SK-N-SH treated with all-trans-retinoic acid at 6 μM for 48 hours (cell line): ENCODE results near the gene MYO5C.

ENCODE experiments used
- ATAC-seq: fragments of 200-7000 bp; cut with Tn5 transposase; 3 replicates; pipeline ENCODE4 v1.9.1; 2020; ENCODE audit warnings: mild to moderate bottlenecking, moderate library complexity
- ARNTL ChIP-seq: fragments of 450-650 bp; formaldehyde crosslinking; IDR thresholded peaks from 2 replicates; pipeline ENCODE4 v1.5.0; 2020; ENCODE audit warnings: low read depth, mild to moderate bottlenecking, moderate library complexity, borderline replicate concordance
- BACH2 ChIP-seq: fragments of 250-450 bp; sonication (Bioruptor Pico); IDR thresholded peaks from 2 replicates; pipeline ENCODE4 v1.9.0; 2021; ENCODE audit warnings: mild to moderate bottlenecking, borderline replicate concordance
- CSDC2 ChIP-seq: fragments of 250-450 bp; sonication (Bioruptor Pico); IDR thresholded peaks from 2 replicates; pipeline ENCODE4 v1.5.0; 2020; ENCODE audit warnings: mild to moderate bottlenecking, moderate library complexity
- ESRRG ChIP-seq: fragments of 250-450 bp; sonication (Bioruptor Pico); IDR thresholded peaks from 2 replicates; pipeline ENCODE4 v1.6.1; 2021; ENCODE audit warnings: mild to moderate bottlenecking
- GLIS3 ChIP-seq: fragments of 250-450 bp; sonication (Bioruptor Pico); IDR thresholded peaks from 2 replicates; pipeline ENCODE4 v1.5.0; 2020; ENCODE audit warnings: mild to moderate bottlenecking, moderate library complexity
- ISL1 ChIP-seq: fragments of 250-450 bp; sonication (Bioruptor Pico); IDR thresholded peaks from 2 replicates; pipeline ENCODE4 v2.1.2; 2022; ENCODE audit warnings: mild to moderate bottlenecking, moderate library complexity
- POU6F1 ChIP-seq: fragments of 250-450 bp; sonication (Bioruptor Pico); IDR thresholded peaks from 2 replicates; pipeline ENCODE4 v1.8.0; 2021; ENCODE audit warnings: low read depth, mild to moderate bottlenecking, moderate library complexity, borderline replicate concordance
- PPARA ChIP-seq: fragments of 250-450 bp; sonication (Bioruptor Pico); IDR thresholded peaks from 2 replicates; pipeline ENCODE4 v1.5.0; 2020; ENCODE audit warnings: mild to moderate bottlenecking, borderline replicate concordance
- RARB ChIP-seq: fragments of 250-450 bp; sonication (Bioruptor Pico); IDR thresholded peaks from 2 replicates; pipeline ENCODE4 v1.8.0; 2021; ENCODE audit warnings: mild to moderate bottlenecking, moderate library complexity
- SNAI2 ChIP-seq: fragments of 250-450 bp; sonication (Bioruptor Pico); IDR thresholded peaks from 2 replicates; pipeline ENCODE4 v1.5.0; 2020; ENCODE audit warnings: mild to moderate bottlenecking, moderate library complexity
- TCF4 ChIP-seq: fragments of 250-450 bp; sonication (Bioruptor Pico); IDR thresholded peaks from 2 replicates; pipeline ENCODE4 v1.8.0; 2021; ENCODE audit warnings: mild to moderate bottlenecking, moderate library complexity, borderline replicate concordance
- TOX ChIP-seq: fragments of 250-450 bp; sonication (Bioruptor Pico); IDR thresholded peaks from 2 replicates; pipeline ENCODE4 v1.8.0; 2021; ENCODE audit warnings: mild to moderate bottlenecking, moderate library complexity, borderline replicate concordance
- ZC3H10 ChIP-seq: fragments of 250-450 bp; sonication (Bioruptor Pico); IDR thresholded peaks from 2 replicates; pipeline ENCODE4 v1.5.1; 2021; ENCODE audit warnings: mild to moderate bottlenecking, moderate library complexity
- ZFP3 ChIP-seq: fragments of 250-450 bp; sonication (Bioruptor Pico); IDR thresholded peaks from 2 replicates; pipeline ENCODE4 v1.5.0; 2020; ENCODE audit warnings: mild to moderate bottlenecking, moderate library complexity
- ZFP30 ChIP-seq: fragments of 450-650 bp; formaldehyde crosslinking; IDR thresholded peaks from 2 replicates; pipeline ENCODE4 v1.5.0; 2022; ENCODE audit warnings: mild to moderate bottlenecking, moderate library complexity
- ZNF565 ChIP-seq: fragments of 450-650 bp; formaldehyde crosslinking; conservative IDR thresholded peaks from 2 replicates; pipeline ENCODE4 v1.5.0; 2020; ENCODE audit warnings: low read depth, mild to moderate bottlenecking, moderate library complexity
- ZNF70 ChIP-seq: fragments of 450-650 bp; formaldehyde crosslinking; IDR thresholded peaks from 2 replicates; pipeline ENCODE4 v1.5.0; 2020; ENCODE audit warnings: mild to moderate bottlenecking, moderate library complexity
- ZNF8 ChIP-seq: fragments of 450-650 bp; formaldehyde crosslinking; IDR thresholded peaks from 2 replicates; pipeline ENCODE4 v1.5.0; 2020; ENCODE audit warnings: mild to moderate bottlenecking, moderate library complexity
- TF ChIP-seq, protein P1 (sequence below): fragments of 250-450 bp; sonication (Bioruptor Pico); IDR thresholded peaks from 2 replicates; pipeline ENCODE4 v1.5.0; 2020; ENCODE audit warnings: mild to moderate bottlenecking, moderate library complexity
- TF ChIP-seq, protein P2 (sequence below): fragments of 250-450 bp; sonication (Bioruptor Pico); IDR thresholded peaks from 2 replicates; pipeline ENCODE4 v1.5.1; 2020; ENCODE audit warnings: low read depth, mild to moderate bottlenecking, moderate library complexity

Gene MYO5C

GRCh38 chr15:52236013-52236412, 59.6 kb downstream of the MYO5C start:
- no peak for ATAC-seq

DNA sequence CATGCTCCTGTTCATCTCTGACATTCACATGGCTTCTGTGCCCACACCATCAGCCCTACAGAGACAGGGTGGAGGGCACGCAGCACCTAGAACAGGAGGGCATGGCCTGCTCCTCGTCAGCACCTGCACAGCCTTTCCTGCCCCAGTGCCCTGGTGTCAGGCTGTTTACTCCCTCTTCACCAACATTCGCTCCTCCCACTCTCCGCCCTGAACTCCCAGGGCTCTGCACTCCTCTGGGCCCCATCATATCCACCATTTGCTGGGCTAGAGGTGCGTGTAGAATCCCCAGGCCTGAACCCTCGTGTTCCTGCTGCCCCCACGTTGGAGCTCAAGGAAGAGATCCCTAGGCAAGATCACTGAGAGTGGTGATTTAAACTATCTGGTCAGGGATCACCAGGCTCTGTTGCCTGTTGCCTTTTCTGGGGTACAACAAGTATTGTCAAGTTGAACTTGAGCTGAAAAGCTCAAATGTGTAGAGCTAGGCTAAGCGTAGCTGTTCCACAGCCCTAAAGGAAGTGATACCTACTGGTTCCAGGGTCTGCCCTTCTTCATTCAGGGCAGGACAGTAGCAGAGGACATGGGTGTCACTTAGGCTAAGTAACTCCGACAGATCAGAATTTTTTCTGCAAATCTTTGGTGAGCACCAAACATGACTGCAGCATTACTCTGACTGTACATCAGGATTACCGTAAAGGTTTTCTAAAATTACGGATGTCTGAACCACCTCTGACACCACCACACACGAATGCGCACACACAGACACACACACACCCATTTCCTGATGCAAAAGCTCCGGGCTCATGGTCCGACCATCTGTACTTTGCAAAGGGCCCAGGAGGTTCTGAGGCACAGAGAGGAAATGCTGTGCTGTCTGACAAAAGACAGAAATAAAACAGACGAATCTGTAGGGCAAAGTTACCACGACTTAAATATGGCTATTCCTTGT, 60.7 kb downstream of the MYO5C start:
- TF ChIP-seq BACH2 (CRISPR knock-in tag) (no peak), ZNF70 (CRISPR knock-in tag) (no peak), SNAI2 (no peak), POU6F1 (no peak), ESRRG (CRISPR knock-in tag) (no peak), RARB (no peak), PPARA (CRISPR knock-in tag) (no peak), ZFP30 (CRISPR knock-in tag) (no peak), ISL1 (CRISPR knock-in tag) (no peak), TOX (no peak)
- TF ChIP-seq, protein P1, sequence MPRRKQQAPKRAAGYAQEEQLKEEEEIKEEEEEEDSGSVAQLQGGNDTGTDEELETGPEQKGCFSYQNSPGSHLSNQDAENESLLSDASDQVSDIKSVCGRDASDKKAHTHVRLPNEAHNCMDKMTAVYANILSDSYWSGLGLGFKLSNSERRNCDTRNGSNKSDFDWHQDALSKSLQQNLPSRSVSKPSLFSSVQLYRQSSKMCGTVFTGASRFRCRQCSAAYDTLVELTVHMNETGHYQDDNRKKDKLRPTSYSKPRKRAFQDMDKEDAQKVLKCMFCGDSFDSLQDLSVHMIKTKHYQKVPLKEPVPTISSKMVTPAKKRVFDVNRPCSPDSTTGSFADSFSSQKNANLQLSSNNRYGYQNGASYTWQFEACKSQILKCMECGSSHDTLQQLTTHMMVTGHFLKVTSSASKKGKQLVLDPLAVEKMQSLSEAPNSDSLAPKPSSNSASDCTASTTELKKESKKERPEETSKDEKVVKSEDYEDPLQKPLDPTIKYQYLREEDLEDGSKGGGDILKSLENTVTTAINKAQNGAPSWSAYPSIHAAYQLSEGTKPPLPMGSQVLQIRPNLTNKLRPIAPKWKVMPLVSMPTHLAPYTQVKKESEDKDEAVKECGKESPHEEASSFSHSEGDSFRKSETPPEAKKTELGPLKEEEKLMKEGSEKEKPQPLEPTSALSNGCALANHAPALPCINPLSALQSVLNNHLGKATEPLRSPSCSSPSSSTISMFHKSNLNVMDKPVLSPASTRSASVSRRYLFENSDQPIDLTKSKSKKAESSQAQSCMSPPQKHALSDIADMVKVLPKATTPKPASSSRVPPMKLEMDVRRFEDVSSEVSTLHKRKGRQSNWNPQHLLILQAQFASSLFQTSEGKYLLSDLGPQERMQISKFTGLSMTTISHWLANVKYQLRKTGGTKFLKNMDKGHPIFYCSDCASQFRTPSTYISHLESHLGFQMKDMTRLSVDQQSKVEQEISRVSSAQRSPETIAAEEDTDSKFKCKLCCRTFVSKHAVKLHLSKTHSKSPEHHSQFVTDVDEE (CRISPR knock-in tag): no peak
- TF ChIP-seq, protein P2, sequence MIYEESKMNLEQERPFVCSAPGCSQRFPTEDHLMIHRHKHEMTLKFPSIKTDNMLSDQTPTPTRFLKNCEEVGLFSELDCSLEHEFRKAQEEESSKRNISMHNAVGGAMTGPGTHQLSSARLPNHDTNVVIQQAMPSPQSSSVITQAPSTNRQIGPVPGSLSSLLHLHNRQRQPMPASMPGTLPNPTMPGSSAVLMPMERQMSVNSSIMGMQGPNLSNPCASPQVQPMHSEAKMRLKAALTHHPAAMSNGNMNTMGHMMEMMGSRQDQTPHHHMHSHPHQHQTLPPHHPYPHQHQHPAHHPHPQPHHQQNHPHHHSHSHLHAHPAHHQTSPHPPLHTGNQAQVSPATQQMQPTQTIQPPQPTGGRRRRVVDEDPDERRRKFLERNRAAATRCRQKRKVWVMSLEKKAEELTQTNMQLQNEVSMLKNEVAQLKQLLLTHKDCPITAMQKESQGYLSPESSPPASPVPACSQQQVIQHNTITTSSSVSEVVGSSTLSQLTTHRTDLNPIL (CRISPR knock-in tag): no peak
- TF ChIP-seq, all 23 proteins: peak for 0
- no peak for ATAC-seq

More at GRCh38 chr15:52236013-52236412, 59.6 kb downstream of the MYO5C start:
- TF ChIP-seq GLIS3 (CRISPR knock-in tag) (no peak), CSDC2 (CRISPR knock-in tag) (no peak), ZNF70 (CRISPR knock-in tag) (no peak), ZFP3 (no peak), TOX (no peak), ZC3H10 (CRISPR knock-in tag) (no peak), TCF4 (CRISPR knock-in tag) (no peak), ESRRG (CRISPR knock-in tag) (no peak), POU6F1 (no peak)
- TF ChIP-seq, all 23 proteins: peak for 0

GRCh38 chr15:52233405-52233804, 62.2 kb downstream of the MYO5C start:
- no peak for ATAC-seq
- TF ChIP-seq ZC3H10 (CRISPR knock-in tag): no peak
- no peak for TF ChIP-seq ZFP30 (CRISPR knock-in tag)
- TF ChIP-seq ARNTL: no peak
- no peak for TF ChIP-seq ZNF70 (CRISPR knock-in tag)
- TF ChIP-seq PPARA (CRISPR knock-in tag): no peak
- no peak for TF ChIP-seq RARB
- TF ChIP-seq, protein P2 (CRISPR knock-in tag): no peak
- no peak for TF ChIP-seq ZNF8 (CRISPR knock-in tag)
- no peak for TF ChIP-seq POU6F1
- no peak for TF ChIP-seq CSDC2 (CRISPR knock-in tag)
- TF ChIP-seq GLIS3 (CRISPR knock-in tag): no peak
- TF ChIP-seq ZFP3: no peak
- no peak for TF ChIP-seq ZNF565
- TF ChIP-seq, protein P1 (CRISPR knock-in tag): no peak
- TF ChIP-seq BACH2 (CRISPR knock-in tag): no peak
- TF ChIP-seq SNAI2: no peak
- no peak for TF ChIP-seq TOX
- TF ChIP-seq TCF4 (CRISPR knock-in tag): no peak
